Measurements from ENCODE around the gene NDST1.

The NDST1 gene

DNA sequence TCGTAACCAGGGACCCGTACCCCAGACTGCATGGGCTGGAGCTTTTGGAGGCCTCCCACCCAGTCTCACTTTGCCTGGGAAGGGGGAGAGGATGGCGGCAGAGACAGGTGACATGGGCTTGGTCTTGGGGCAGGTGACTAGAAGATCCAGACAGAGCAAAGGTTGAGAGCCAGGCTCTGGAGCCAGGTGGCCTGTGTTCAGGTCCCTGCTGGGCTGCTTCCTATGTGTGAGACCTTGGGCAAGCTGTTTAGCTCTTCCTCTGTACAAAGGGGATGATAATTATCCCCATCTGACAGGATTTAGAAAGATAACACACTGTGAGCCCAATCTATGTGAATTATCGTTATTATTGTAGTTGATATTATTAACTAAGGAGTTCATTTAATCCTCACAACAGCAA, 16.1 kb upstream of the NDST1 start:
- in situ Hi-C loops (cut with HindIII; ENCODE audit: low pct_ligation_motif_present, low sequenced_read_pairs) = no loop called here
- peaks cover 5% of the 10 kb centered on the region for H3K36me3 ChIP-seq (replicated peaks)
- DNase-seq = no peak
- H3K27ac ChIP-seq = peak overlapping the region; percentile 35
- TF ChIP-seq, protein P1, sequence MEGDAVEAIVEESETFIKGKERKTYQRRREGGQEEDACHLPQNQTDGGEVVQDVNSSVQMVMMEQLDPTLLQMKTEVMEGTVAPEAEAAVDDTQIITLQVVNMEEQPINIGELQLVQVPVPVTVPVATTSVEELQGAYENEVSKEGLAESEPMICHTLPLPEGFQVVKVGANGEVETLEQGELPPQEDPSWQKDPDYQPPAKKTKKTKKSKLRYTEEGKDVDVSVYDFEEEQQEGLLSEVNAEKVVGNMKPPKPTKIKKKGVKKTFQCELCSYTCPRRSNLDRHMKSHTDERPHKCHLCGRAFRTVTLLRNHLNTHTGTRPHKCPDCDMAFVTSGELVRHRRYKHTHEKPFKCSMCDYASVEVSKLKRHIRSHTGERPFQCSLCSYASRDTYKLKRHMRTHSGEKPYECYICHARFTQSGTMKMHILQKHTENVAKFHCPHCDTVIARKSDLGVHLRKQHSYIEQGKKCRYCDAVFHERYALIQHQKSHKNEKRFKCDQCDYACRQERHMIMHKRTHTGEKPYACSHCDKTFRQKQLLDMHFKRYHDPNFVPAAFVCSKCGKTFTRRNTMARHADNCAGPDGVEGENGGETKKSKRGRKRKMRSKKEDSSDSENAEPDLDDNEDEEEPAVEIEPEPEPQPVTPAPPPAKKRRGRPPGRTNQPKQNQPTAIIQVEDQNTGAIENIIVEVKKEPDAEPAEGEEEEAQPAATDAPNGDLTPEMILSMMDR (IDR thresholded peaks at IDR 0.05; ENCODE audit: low read depth, low read length, missing control alignments) = no peak
- no peak overlapping the region for H3K4me3 ChIP-seq (ENCODE audit: low read depth, low read length)
- H3K27me3 ChIP-seq (replicated peaks) = no peaks in the 10 kb centered on the region

DNA sequence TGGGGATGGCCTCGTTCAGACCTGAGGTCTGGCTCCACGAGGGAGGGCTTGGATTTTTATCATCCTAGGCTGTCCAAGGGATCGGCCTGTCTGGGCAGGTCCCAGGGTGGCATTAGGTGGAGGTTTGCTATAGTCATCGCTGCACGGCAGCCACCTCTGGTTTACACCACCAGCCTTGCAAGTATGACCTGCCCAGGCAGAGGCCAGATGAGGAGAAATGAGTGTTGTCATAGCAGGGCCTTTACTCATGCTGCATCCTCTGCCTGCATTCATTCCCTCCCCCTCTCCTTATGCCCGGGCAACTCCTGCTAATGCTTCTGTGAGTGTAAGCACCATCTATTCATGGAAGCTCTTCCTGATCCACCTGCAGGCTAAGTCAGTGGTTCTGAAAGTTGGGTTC, 15.3 kb upstream of the NDST1 start:
- no peaks in the 10 kb centered on the region for H3K27me3 ChIP-seq (replicated peaks)
- H3K36me3 ChIP-seq (replicated peaks) = peaks cover 5% of the 10 kb centered on the region
- peak overlapping the region; percentile 35 for H3K27ac ChIP-seq
- DNase-seq = peak; percentile 62
- in situ Hi-C loops (cut with HindIII; ENCODE audit: low pct_ligation_motif_present, low sequenced_read_pairs) = no loop called here
- H3K4me3 ChIP-seq (ENCODE audit: low read depth, low read length) = no peak overlapping the region
- TF ChIP-seq, protein P1 (IDR thresholded peaks at IDR 0.05; ENCODE audit: low read depth, low read length, missing control alignments) = no peak

DNA sequence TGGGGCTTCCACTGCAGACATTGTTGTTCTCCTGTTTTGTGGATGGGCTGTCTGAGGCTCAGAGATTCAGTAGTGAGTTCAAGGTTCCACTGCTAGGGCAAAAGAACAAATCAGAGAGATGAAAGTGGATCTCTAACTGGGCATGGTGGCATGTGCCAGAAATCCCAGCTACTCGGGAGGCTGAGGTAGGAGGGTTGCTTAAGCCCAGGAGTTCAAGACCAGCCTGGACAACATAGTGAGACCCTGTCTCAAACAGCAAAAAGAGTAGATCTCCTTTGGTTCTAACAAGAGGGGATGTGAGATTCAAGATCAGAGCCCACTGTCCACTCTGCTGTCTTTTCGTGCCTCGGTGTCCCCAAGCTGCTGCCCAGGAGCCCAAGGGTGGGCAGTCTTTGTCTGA, 11.8 kb upstream of the NDST1 start:
- Histone ChIP-seq H3K36me3 (replicated peaks) (peaks cover 19% of the 10 kb centered on the region), H3K4me3 (ENCODE audit: low read depth, low read length) (no peak overlapping the region), H3K27ac (no peak overlapping the region), H3K27me3 (replicated peaks) (no peaks in the 10 kb centered on the region)
- DNase-seq = no peak
- in situ Hi-C loops (cut with HindIII; ENCODE audit: low pct_ligation_motif_present, low sequenced_read_pairs) = no loop called here
- TF ChIP-seq, protein P1 (IDR thresholded peaks at IDR 0.05; ENCODE audit: low read depth, low read length, missing control alignments) = no peak

DNA sequence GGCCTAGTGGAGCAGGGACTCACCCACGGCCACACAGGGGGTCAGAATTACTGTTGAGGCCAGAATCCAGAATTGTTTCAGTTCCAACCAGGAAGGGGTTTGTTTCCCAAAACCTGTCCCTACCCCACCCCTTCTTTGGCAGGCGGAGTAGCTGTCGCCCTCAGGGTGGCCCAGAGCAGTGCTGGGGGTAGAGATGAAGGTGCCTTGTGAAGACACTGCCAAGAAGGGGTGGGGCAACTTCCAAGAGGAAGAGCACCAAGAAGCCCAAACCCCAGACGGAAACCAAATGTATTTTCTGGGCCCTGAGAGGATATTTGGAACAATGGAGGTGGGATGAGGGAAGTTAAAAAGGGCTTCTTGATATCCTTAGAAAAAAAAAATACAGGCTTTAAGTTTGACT, 11.4 kb upstream of the NDST1 start:
- in situ Hi-C loops (cut with HindIII; ENCODE audit: low pct_ligation_motif_present, low sequenced_read_pairs) = no loop called here
- H3K4me3 ChIP-seq (ENCODE audit: low read depth, low read length) = no peak overlapping the region
- peaks cover 22% of the 10 kb centered on the region for H3K36me3 ChIP-seq (replicated peaks)
- no peak for DNase-seq
- H3K27me3 ChIP-seq (replicated peaks) = no peaks in the 10 kb centered on the region
- no peak overlapping the region for H3K27ac ChIP-seq
- TF ChIP-seq, protein P1 (IDR thresholded peaks at IDR 0.05; ENCODE audit: low read depth, low read length, missing control alignments) = no peak

DNA sequence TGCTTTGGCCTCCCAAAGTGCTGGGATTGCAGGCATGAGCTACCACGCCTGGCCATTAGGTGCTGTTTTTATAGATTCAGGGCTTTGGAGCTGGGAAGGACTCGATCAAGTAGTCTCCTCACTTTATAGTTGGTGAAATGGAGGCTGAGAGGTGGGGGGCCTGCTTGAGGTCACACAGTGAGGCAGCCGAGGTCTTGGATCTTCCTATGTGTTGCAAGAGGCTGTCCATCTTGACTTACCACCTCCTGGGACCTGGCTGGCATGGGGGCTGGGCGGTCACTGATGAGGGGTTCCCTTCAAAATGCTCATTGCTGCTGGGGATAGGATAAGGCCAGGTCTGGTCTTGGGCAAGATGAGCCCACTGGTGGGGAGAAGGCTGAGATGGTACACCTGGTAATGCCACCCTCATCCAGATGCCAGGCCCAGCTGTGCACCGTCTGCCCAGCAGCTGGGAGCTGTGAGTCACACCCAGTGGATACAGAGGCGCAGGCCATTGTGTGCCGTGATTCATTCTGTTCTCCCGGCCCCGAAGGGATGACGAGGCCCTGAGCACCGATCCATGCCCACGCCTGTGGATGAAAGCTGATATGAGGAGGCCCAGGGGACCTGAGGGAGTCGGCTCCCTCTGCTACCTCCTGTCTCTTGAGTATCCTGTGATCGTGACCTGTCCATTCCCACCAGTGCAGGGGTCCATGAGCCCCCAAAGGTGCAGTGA, 10.5 kb upstream of the NDST1 start:
- peak overlapping the region; percentile 26 for H3K4me3 ChIP-seq (ENCODE audit: low read depth, low read length)
- no peaks in the 10 kb centered on the region for H3K27me3 ChIP-seq (replicated peaks)
- peaks cover 22% of the 10 kb centered on the region for H3K36me3 ChIP-seq (replicated peaks)
- TF ChIP-seq, protein P1 (IDR thresholded peaks at IDR 0.05; ENCODE audit: low read depth, low read length, missing control alignments) = peak; percentile 21
- in situ Hi-C loops (cut with HindIII; ENCODE audit: low pct_ligation_motif_present, low sequenced_read_pairs) = no loop called here
- H3K27ac ChIP-seq = peak overlapping the region; percentile 84
- peak; percentile 96 for DNase-seq

DNA sequence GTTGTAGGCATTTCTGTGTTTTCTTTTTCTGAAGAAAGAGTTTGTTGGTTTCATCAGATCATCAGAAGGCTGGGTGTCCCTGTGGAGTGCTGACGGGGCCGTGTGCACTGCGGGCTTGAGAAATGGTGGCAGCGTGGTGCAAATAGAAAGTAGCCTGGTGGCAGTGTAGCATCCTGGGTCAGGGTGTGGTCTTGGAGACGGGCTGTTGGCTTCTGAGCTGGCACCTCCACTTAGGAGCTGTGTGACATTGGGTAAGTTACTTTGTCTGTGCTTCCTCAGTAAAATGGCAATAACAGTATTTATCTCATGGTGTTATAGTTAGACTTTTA, 10.0 kb upstream of the NDST1 start:
- Histone ChIP-seq H3K27me3 (replicated peaks) (no peaks in the 10 kb centered on the region), H3K27ac (peak overlapping the region; percentile 84), H3K36me3 (replicated peaks) (peaks cover 22% of the 10 kb centered on the region), H3K4me3 (ENCODE audit: low read depth, low read length) (peak overlapping the region; percentile 26)
- DNase-seq = no peak
- in situ Hi-C loops (cut with HindIII; ENCODE audit: low pct_ligation_motif_present, low sequenced_read_pairs) = no loop called here
- TF ChIP-seq, protein P1 (IDR thresholded peaks at IDR 0.05; ENCODE audit: low read depth, low read length, missing control alignments) = no peak

Measured in brain microvascular endothelial cell (primary cell).